Mesothelial cell of epicardium (in vitro differentiated cells): ENCODE results near the gene CLNK. TPM values are rescaled to one million over a fixed set of nuclear protein-coding genes. Genes with fewer than 3 reads are reported as not detected.
A peak's percentile ranks its signal among the peaks of the same experiment; 100 is the strongest.

Experiments used
- DNase-seq, 2 experiments: peaks; one replicate each; pipeline ENCODE4 v3.0.0; 2021; ENCODE audit warnings: low spot score in 2 of 2; ENCODE audit not compliant: unreplicated experiment in 2 of 2
- H3K27ac Mint-ChIP-seq: 2 replicates; pipeline ENCODE4 v1.8.0; 2021; ENCODE audit warnings: mixed read lengths
- H3K27me3 Mint-ChIP-seq: 2 replicates; pipeline ENCODE4 v1.8.0; 2021; ENCODE audit warnings: low read depth, mixed read lengths
- H3K36me3 Mint-ChIP-seq: 2 replicates; pipeline ENCODE4 v1.8.0; 2021; ENCODE audit warnings: mixed read lengths
- H3K4me1 Mint-ChIP-seq: 2 replicates; pipeline ENCODE4 v1.8.0; 2021; ENCODE audit warnings: mixed read lengths
- H3K4me3 Mint-ChIP-seq: 2 replicates; pipeline ENCODE4 v1.8.0; 2021; ENCODE audit warnings: mild to moderate bottlenecking, moderate library complexity, mixed read lengths
- H3K9me3 Mint-ChIP-seq: 2 replicates; pipeline ENCODE4 v1.8.0; 2021; ENCODE audit warnings: mixed read lengths
- total RNA-seq: library from RNA; stranded (reverse); gene quantifications from 3 replicates; pipeline ENCODE4 v1.2.1, GENCODE V29; 2021
- TF ChIP-seq, protein P1 (sequence below): fragments of 200-600 bp; sonication (generic); IDR thresholded peaks from one replicate; pipeline ENCODE4 v1.5.0; 2021; ENCODE audit warnings: antibody characterized with exemption; ENCODE audit not compliant: unreplicated experiment

The CLNK gene
- total RNA-seq, 1 donor from 2014 or later, result not detected

GRCh38 chr4:10590896-10591295 lies 93.7 kb downstream of the CLNK start:
- Mint-ChIP-seq H3K27me3 (peaks cover 9% of the 10 kb centered on the region), H3K4me3 (no peak overlapping the region), H3K4me1 (peaks cover 24% of the 10 kb centered on the region), H3K9me3 (no peaks in the 10 kb centered on the region), H3K27ac (no peak overlapping the region), H3K36me3 (no peaks in the 10 kb centered on the region)
- DNase-seq, result no peak
- TF ChIP-seq, protein P1, sequence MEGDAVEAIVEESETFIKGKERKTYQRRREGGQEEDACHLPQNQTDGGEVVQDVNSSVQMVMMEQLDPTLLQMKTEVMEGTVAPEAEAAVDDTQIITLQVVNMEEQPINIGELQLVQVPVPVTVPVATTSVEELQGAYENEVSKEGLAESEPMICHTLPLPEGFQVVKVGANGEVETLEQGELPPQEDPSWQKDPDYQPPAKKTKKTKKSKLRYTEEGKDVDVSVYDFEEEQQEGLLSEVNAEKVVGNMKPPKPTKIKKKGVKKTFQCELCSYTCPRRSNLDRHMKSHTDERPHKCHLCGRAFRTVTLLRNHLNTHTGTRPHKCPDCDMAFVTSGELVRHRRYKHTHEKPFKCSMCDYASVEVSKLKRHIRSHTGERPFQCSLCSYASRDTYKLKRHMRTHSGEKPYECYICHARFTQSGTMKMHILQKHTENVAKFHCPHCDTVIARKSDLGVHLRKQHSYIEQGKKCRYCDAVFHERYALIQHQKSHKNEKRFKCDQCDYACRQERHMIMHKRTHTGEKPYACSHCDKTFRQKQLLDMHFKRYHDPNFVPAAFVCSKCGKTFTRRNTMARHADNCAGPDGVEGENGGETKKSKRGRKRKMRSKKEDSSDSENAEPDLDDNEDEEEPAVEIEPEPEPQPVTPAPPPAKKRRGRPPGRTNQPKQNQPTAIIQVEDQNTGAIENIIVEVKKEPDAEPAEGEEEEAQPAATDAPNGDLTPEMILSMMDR, result no peak

- H3K9me3 Mint-ChIP-seq, result no peaks in the 10 kb centered on the region
- H3K4me3 Mint-ChIP-seq, result no peak overlapping the region
- H3K27ac Mint-ChIP-seq, result no peak overlapping the region
- TF ChIP-seq, protein P1, result no peak
- H3K27me3 Mint-ChIP-seq, result peaks cover 9% of the 10 kb centered on the region
- DNase-seq, result no peak
- H3K4me1 Mint-ChIP-seq, result peaks cover 20% of the 10 kb centered on the region
- H3K36me3 Mint-ChIP-seq, result no peaks in the 10 kb centered on the region
Measured at GRCh38 chr4:10589799-10590198, 94.8 kb downstream of the CLNK start.

DNA sequence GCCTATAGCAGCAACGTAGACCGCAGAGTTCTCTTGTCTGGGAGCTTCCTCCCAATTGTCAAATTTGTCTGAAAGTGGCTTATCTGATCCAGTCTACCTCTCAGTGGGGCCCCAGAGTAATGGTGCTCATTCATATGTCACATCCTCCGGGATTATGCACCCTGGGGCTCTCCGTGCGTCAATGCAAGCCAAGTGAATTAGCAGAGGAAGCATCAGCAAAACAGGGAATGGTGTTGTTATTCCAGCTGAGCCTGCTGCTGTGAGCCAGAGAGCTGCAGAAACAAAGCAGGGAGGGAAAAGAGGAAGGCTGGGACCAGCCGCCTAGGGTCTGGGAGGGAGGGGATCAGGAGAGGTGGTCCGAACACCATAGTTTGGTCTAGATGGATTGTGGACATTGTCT lies 95.2 kb downstream of the CLNK start:
- peaks cover 23% of the 10 kb centered on the region for H3K4me1 Mint-ChIP-seq
- H3K4me3 Mint-ChIP-seq, result no peak overlapping the region
- no peak for DNase-seq
- H3K9me3 Mint-ChIP-seq, result no peaks in the 10 kb centered on the region
- H3K27ac Mint-ChIP-seq, result no peak overlapping the region
- TF ChIP-seq, protein P1, result no peak
- H3K36me3 Mint-ChIP-seq, result no peaks in the 10 kb centered on the region
- peaks cover 9% of the 10 kb centered on the region for H3K27me3 Mint-ChIP-seq

GRCh38 chr4:10587697-10588096 lies 96.9 kb downstream of the CLNK start:
- H3K36me3 Mint-ChIP-seq, result no peaks in the 10 kb centered on the region

DNA sequence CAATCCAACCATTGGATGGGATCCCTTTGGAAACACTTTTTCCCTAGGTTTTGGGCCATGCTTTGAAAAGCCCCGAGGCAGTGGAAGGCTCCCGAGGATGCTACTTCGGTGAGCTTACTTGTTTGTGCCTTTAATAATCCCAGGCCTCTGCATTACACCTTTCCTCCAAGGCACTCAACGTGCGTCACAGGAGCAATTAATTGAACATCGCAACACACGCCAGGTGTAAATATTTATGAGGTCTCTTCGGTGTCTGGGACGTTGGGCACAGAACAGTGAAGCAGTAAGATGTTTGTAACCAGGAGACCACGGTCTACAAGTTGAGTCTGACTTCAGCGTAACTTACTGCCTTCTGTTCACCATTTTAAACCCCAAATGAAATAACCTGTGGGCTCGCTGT lies 97.3 kb downstream of the CLNK start:
- H3K36me3 Mint-ChIP-seq, result no peaks in the 10 kb centered on the region
- H3K4me3 Mint-ChIP-seq, result no peak overlapping the region
- no peak for DNase-seq
- no peaks in the 10 kb centered on the region for H3K9me3 Mint-ChIP-seq
- peaks cover 41% of the 10 kb centered on the region for H3K4me1 Mint-ChIP-seq
- H3K27me3 Mint-ChIP-seq, result peaks cover 7% of the 10 kb centered on the region
- no peak overlapping the region for H3K27ac Mint-ChIP-seq
- TF ChIP-seq, protein P1, result no peak

More at GRCh38 chr4:10587697-10588096, 96.9 kb downstream of the CLNK start:
- H3K27ac Mint-ChIP-seq, result no peak overlapping the region
- no peaks in the 10 kb centered on the region for H3K9me3 Mint-ChIP-seq
- H3K27me3 Mint-ChIP-seq, result peaks cover 7% of the 10 kb centered on the region
- TF ChIP-seq, protein P1, result no peak
- no peak for DNase-seq
- no peak overlapping the region for H3K4me3 Mint-ChIP-seq
- peaks cover 38% of the 10 kb centered on the region for H3K4me1 Mint-ChIP-seq

GRCh38 chr4:10584042-10584441 lies 100.5 kb downstream of the CLNK start:
- Mint-ChIP-seq H3K9me3 (no peaks in the 10 kb centered on the region), H3K27me3 (no peaks in the 10 kb centered on the region), H3K4me3 (peak overlapping the region; percentile 9), H3K36me3 (no peaks in the 10 kb centered on the region), H3K4me1 (peaks cover 36% of the 10 kb centered on the region), H3K27ac (peak overlapping the region; percentile 62)
- DNase-seq, result no peak
- TF ChIP-seq, protein P1, result no peak
